H9 (cell line): Measurements from ENCODE around the gene PFN4. TPM values are rescaled to one million over a fixed set of nuclear protein-coding genes. Genes with fewer than 3 reads are reported as not detected.

Experiments
- DNase-seq: peaks from one replicate; pipeline ENCODE4 v3.0.0-alpha.2; 2017
- H2AFZ ChIP-seq: one replicate; pipeline ENCODE4 v1.6.1; 2013; ENCODE audit warnings: mild to moderate bottlenecking, low read length, control low read depth, moderate library complexity
- H2AK5ac ChIP-seq: 2 replicates; pipeline ENCODE4 v1.6.1; 2013; ENCODE audit warnings: low read length, control low read depth, mixed read lengths; ENCODE audit not compliant: insufficient read length
- H2BK120ac ChIP-seq: one replicate; pipeline ENCODE4 v1.6.1; 2013; ENCODE audit warnings: low read depth, mild to moderate bottlenecking, low read length, control low read depth, inconsistent platforms; ENCODE audit not compliant: poor library complexity, severe bottlenecking
- H2BK12ac ChIP-seq: 2 replicates; pipeline ENCODE4 v1.6.1; 2013; ENCODE audit warnings: low read length, control low read depth, mixed read lengths, low read depth; ENCODE audit not compliant: insufficient read length
- H2BK15ac ChIP-seq: 2 replicates; pipeline ENCODE4 v1.6.1; 2013; ENCODE audit warnings: low read depth, low read length, control low read depth
- H2BK20ac ChIP-seq: one replicate; pipeline ENCODE4 v1.6.1; 2013; ENCODE audit warnings: low read depth, mild to moderate bottlenecking, low read length, control low read depth, inconsistent platforms; ENCODE audit not compliant: poor library complexity, severe bottlenecking
- H2BK5ac ChIP-seq: 2 replicates; pipeline ENCODE4 v1.6.1; 2013; ENCODE audit warnings: low read length, control low read depth, mixed read lengths; ENCODE audit not compliant: insufficient read length
- H3K14ac ChIP-seq: 2 replicates; pipeline ENCODE4 v1.6.1; 2013; ENCODE audit warnings: low read length, control low read depth; ENCODE audit not compliant: insufficient read depth
- H3K18ac ChIP-seq: 2 replicates; pipeline ENCODE4 v1.6.1; 2013; ENCODE audit warnings: low read depth, mild to moderate bottlenecking, mixed read lengths, low read length, control low read depth; ENCODE audit not compliant: insufficient read length
- H3K23ac ChIP-seq: 2 replicates; pipeline ENCODE4 v1.6.1; 2013; ENCODE audit warnings: low read length, control low read depth, mixed read lengths, low read depth; ENCODE audit not compliant: insufficient read length
- H3K23me2 ChIP-seq: 2 replicates; pipeline ENCODE4 v1.6.1; 2013; ENCODE audit warnings: low read depth, mild to moderate bottlenecking, mixed read lengths, low read length, control low read depth; ENCODE audit not compliant: insufficient read length, poor library complexity, severe bottlenecking
- H3K27ac ChIP-seq: 2 replicates; pipeline ENCODE4 v1.5.1; 2013; ENCODE audit warnings: low read length, control low read depth, mixed read lengths, low read depth; ENCODE audit not compliant: insufficient read length
- H3K27me3 ChIP-seq: 2 replicates; pipeline ENCODE4 v1.6.1; 2013; ENCODE audit warnings: low read length, control low read depth, inconsistent platforms; ENCODE audit not compliant: insufficient read depth
- H3K4ac ChIP-seq: 2 replicates; pipeline ENCODE4 v1.6.1; 2013; ENCODE audit warnings: low read depth, mild to moderate bottlenecking, control low read depth, inconsistent platforms, low read length, moderate library complexity
- H3K4me1 ChIP-seq: 2 replicates; pipeline ENCODE4 v1.6.1; 2013; ENCODE audit warnings: low read length, control low read depth, inconsistent platforms; ENCODE audit not compliant: insufficient read depth
- H3K4me2 ChIP-seq: 2 replicates; pipeline ENCODE4 v1.6.1; 2013; ENCODE audit warnings: low read length, control low read depth, mixed read lengths; ENCODE audit not compliant: insufficient read length, insufficient read depth
- H3K56ac ChIP-seq: 2 replicates; pipeline ENCODE4 v1.6.1; 2013; ENCODE audit warnings: low read depth, mild to moderate bottlenecking, mixed read lengths, low read length, control low read depth; ENCODE audit not compliant: insufficient read length
- H3K79me1 ChIP-seq: 2 replicates; pipeline ENCODE4 v1.6.1; 2013; ENCODE audit warnings: low read depth, mild to moderate bottlenecking, moderate library complexity, low read length, control low read depth, inconsistent platforms; ENCODE audit not compliant: insufficient read depth, poor library complexity, severe bottlenecking
- H3K79me2 ChIP-seq: 2 replicates; pipeline ENCODE4 v1.6.1; 2013; ENCODE audit warnings: low read length, control low read depth, inconsistent platforms; ENCODE audit not compliant: insufficient read depth
- H3K9ac ChIP-seq: 2 replicates; pipeline ENCODE4 v1.6.1; 2013; ENCODE audit warnings: low read length, control low read depth, mixed read lengths; ENCODE audit not compliant: insufficient read length; ENCODE audit errors: extremely low read depth
- H3K9me3 ChIP-seq: one replicate; pipeline ENCODE4 v1.6.1; 2013; ENCODE audit warnings: low read depth, low read length, inconsistent platforms; ENCODE audit not compliant: control insufficient read depth
- H3T11ph ChIP-seq: one replicate; pipeline ENCODE4 v1.6.1; 2013; ENCODE audit warnings: mild to moderate bottlenecking, low read length, control low read depth, inconsistent platforms
- H4K20me1 ChIP-seq: one replicate; pipeline ENCODE4 v1.6.1; 2013; ENCODE audit not compliant: control insufficient read depth, insufficient read length, insufficient read depth
- H4K5ac ChIP-seq: 2 replicates; pipeline ENCODE4 v1.6.1; 2013; ENCODE audit warnings: low read depth, mild to moderate bottlenecking, mixed read lengths, low read length, control low read depth; ENCODE audit not compliant: insufficient read length
- H4K8ac ChIP-seq: replicated peaks from 2 replicates; pipeline ENCODE4 v1.6.1; 2013; ENCODE audit warnings: low read length, control low read depth, mixed read lengths, low read depth; ENCODE audit not compliant: insufficient read length
- H4K91ac ChIP-seq: 2 replicates; pipeline ENCODE4 v1.6.1; 2013; ENCODE audit warnings: low read depth, mild to moderate bottlenecking, moderate library complexity, mixed read lengths, low read length, control low read depth; ENCODE audit not compliant: insufficient read length
- H3K27ac Mint-ChIP-seq, 3 experiments: 2 replicates in 2 of 3; 3 replicates in 1 of 3; pipeline ENCODE4 v1.8.0; 2020 to 2021; ENCODE audit warnings: mixed read lengths in 3 of 3, mild to moderate bottlenecking in 1 of 3, moderate library complexity in 1 of 3
- H3K27me3 Mint-ChIP-seq: 2 replicates; pipeline ENCODE4 v1.8.0; 2021; ENCODE audit warnings: low read depth, mild to moderate bottlenecking, moderate library complexity, mixed read lengths
- H3K36me3 Mint-ChIP-seq, 3 experiments: 2 replicates in 2 of 3; 3 replicates in 1 of 3; pipeline ENCODE4 v1.8.0; 2020 to 2021; ENCODE audit warnings: low read depth in 3 of 3, mixed read lengths in 3 of 3; ENCODE audit not compliant: insufficient read depth in 1 of 3
- H3K4me1 Mint-ChIP-seq, 2 experiments: 2 replicates each; pipeline ENCODE4 v1.8.0; 2020; ENCODE audit warnings: mixed read lengths in 2 of 2
- H3K4me3 Mint-ChIP-seq, 2 experiments: 2 replicates in 1 of 2; 3 replicates in 1 of 2; pipeline ENCODE4 v1.8.0; 2020 to 2021; ENCODE audit warnings: mild to moderate bottlenecking in 2 of 2, mixed read lengths in 2 of 2, moderate library complexity in 1 of 2
- H3K9me3 Mint-ChIP-seq, 2 experiments: 2 replicates in 1 of 2; 3 replicates in 1 of 2; pipeline ENCODE4 v1.8.0; 2020; ENCODE audit warnings: mild to moderate bottlenecking in 2 of 2, mixed read lengths in 2 of 2, moderate library complexity in 1 of 2
- WGBS: extraction: QIAGEN DNeasy Blood & Tissue Kit; methylation state at CpG from one replicate; pipeline ENCODE4 v1.1.7; 2013; ENCODE audit warnings: missing lambda C conversion rate, low lambda C conversion rate, mixed read lengths; ENCODE audit not compliant: insufficient read length; ENCODE audit errors: extremely low coverage; 5-methylcytosine and 5-hydroxymethylcytosine counted together
- total RNA-seq: library from RNA; stranded (reverse); gene quantifications from 2 replicates; pipeline ENCODE4 v1.2.1, GENCODE V29; 2021
- TF ChIP-seq, protein P1 (sequence below): fragments of 200-600 bp; sonication (generic); conservative IDR thresholded peaks from 3 replicates; pipeline ENCODE4 v1.8.0; 2021; ENCODE audit warnings: antibody characterized with exemption, mild to moderate bottlenecking

PFN4 gene
- total RNA-seq, 1 experiment from 2014 or later: not detected

GRCh38 chr2:24162494-24162893 lies 39.4 kb upstream of the PFN4 start:
- Histone ChIP-seq H3K9ac (no peak overlapping the region), H2BK20ac (no peak overlapping the region), H4K91ac (no peak overlapping the region), H2BK5ac (no peak overlapping the region), H3K27ac (no peak overlapping the region), H2BK15ac (no peak overlapping the region), H2AK5ac (no peak overlapping the region), H3K18ac (no peak overlapping the region), H3K9me3 (no peaks in the 10 kb centered on the region), H4K5ac (no peak overlapping the region), H3T11ph (no peak overlapping the region), H2BK120ac (no peak overlapping the region), H3K4ac (no peak overlapping the region), H2BK12ac (no peak overlapping the region), H4K8ac (no peak overlapping the region), H3K14ac (no peak overlapping the region), H3K23me2 (no peaks in the 10 kb centered on the region), H3K79me2 (no peaks in the 10 kb centered on the region), H3K23ac (no peak overlapping the region), H3K56ac (no peak overlapping the region), H3K79me1 (no peaks in the 10 kb centered on the region), H3K4me2 (no peak overlapping the region), H2AFZ (no peak overlapping the region), H4K20me1 (no peaks in the 10 kb centered on the region), H3K4me1 (no peaks in the 10 kb centered on the region), H3K27me3 (no peaks in the 10 kb centered on the region)
- Mint-ChIP-seq H3K9me3 (peaks cover 8 to 14% of the 10 kb centered on the region in 2 experiments; a peak in 4 of 5 replicates), H3K36me3 (peaks cover 0 to 5% (median 0%) of the 10 kb centered on the region in 3 experiments; a peak in 3 of 7 replicates), H3K27ac (no peak overlapping the region), H3K4me3 (no peak overlapping the region), H3K4me1 (peaks cover 7 to 12% of the 10 kb centered on the region in 2 experiments), H3K27me3 (no peaks in the 10 kb centered on the region; the same call in 1 of the 2 replicates)
- WGBS: no CpG with 5 or more reads among the region's 1 CpG
- TF ChIP-seq, protein P1, sequence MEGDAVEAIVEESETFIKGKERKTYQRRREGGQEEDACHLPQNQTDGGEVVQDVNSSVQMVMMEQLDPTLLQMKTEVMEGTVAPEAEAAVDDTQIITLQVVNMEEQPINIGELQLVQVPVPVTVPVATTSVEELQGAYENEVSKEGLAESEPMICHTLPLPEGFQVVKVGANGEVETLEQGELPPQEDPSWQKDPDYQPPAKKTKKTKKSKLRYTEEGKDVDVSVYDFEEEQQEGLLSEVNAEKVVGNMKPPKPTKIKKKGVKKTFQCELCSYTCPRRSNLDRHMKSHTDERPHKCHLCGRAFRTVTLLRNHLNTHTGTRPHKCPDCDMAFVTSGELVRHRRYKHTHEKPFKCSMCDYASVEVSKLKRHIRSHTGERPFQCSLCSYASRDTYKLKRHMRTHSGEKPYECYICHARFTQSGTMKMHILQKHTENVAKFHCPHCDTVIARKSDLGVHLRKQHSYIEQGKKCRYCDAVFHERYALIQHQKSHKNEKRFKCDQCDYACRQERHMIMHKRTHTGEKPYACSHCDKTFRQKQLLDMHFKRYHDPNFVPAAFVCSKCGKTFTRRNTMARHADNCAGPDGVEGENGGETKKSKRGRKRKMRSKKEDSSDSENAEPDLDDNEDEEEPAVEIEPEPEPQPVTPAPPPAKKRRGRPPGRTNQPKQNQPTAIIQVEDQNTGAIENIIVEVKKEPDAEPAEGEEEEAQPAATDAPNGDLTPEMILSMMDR: no peak
- DNase-seq: no peak
